Stimulated activated CD8-positive, alpha-beta memory T cell treated with anti-CD3 and anti-CD28 coated beads, Interleukin-12 subunit alpha, Interleukin-12 subunit beta, amount 100 ng/mL, for 1 hour (primary cell): ENCODE results near the gene SEC61G.

Source experiments
- DNase-seq: peaks from one replicate; pipeline ENCODE4 v3.0.0-alpha.2; 2020; ENCODE audit warnings: low read depth

Gene SEC61G

GRCh38 chr7:54764861-54765260 is 5.8 kb upstream of the SEC61G start:
- DNase-seq: no peak

- DNase-seq: no peak
Observed at GRCh38 chr7:54757711-54758110, 1.3 kb downstream of the SEC61G start.

GRCh38 chr7:54749200-54749599 is 9.8 kb downstream of the SEC61G start:
- DNase-seq: no peak

- no peak for DNase-seq
Observed at GRCh38 chr7:54747234-54747633, 11.8 kb downstream of the SEC61G start.

GRCh38 chr7:54743580-54743979 is 15.4 kb downstream of the SEC61G start:
- DNase-seq: no peak

GRCh38 chr7:54738737-54739136 is 20.3 kb downstream of the SEC61G start:
- no peak for DNase-seq

GRCh38 chr7:54729107-54729506 is 29.9 kb downstream of the SEC61G start:
- no peak for DNase-seq

- no peak for DNase-seq
Observed at GRCh38 chr7:54728411-54728810, 30.6 kb downstream of the SEC61G start.

GRCh38 chr7:54725255-54725654 is 33.8 kb downstream of the SEC61G start:
- no peak for DNase-seq

GRCh38 chr7:54722502-54722901 is 36.5 kb downstream of the SEC61G start:
- DNase-seq: no peak

- DNase-seq: no peak
Observed at GRCh38 chr7:54722026-54722425, 37.0 kb downstream of the SEC61G start.

GRCh38 chr7:54719974-54720373 is 39.0 kb downstream of the SEC61G start:
- DNase-seq: no peak

GRCh38 chr7:54719425-54719824 is 39.6 kb downstream of the SEC61G start:
- no peak for DNase-seq

- no peak for DNase-seq
Observed at GRCh38 chr7:54712820-54713219, 46.2 kb downstream of the SEC61G start.

GRCh38 chr7:54711900-54712595 is 47.0 kb downstream of the SEC61G start:
- DNase-seq: no peak

- no peak for DNase-seq
Observed at GRCh38 chr7:54709283-54709682, 49.7 kb downstream of the SEC61G start.

GRCh38 chr7:54705436-54705835 is 53.6 kb downstream of the SEC61G start:
- DNase-seq: no peak

GRCh38 chr7:54704851-54705250 is 54.2 kb downstream of the SEC61G start:
- DNase-seq: no peak
